ENCODE results near the gene STIM1. TPM values are rescaled to one million over a fixed set of nuclear protein-coding genes. Genes with fewer than 3 reads are reported as not detected.
A peak's percentile ranks its signal among the peaks of the same experiment; 100 is the strongest.

STIM1 gene
- total RNA-seq, 1 donor: 57.9 TPM

GRCh38 chr11:3933165-3933628, 77.7 kb downstream of the STIM1 start:
- peaks cover 2% of the 10 kb centered on the region for H3K4me1 ChIP-seq (ENCODE audit: insufficient read depth, low read length)
- H3K36me3 ChIP-seq (ENCODE audit: insufficient read depth, low read length): no peaks in the 10 kb centered on the region

GRCh38 chr11:3934658-3935057, 79.2 kb downstream of the STIM1 start:
- Histone ChIP-seq H3K4me1 (ENCODE audit: insufficient read depth, low read length) (peaks cover 14% of the 10 kb centered on the region), H3K4me2 (ENCODE audit: insufficient read depth, low read length) (no peak overlapping the region), H3K9me3 (ENCODE audit: low read depth, low read length) (no peaks in the 10 kb centered on the region), H2AFZ (ENCODE audit: low read length) (no peak overlapping the region), H3K27ac (ENCODE audit: low read depth, low read length) (no peak overlapping the region), H3K27me3 (ENCODE audit: insufficient read depth, low read length) (no peaks in the 10 kb centered on the region), H3K4me3 (ENCODE audit: insufficient read depth, low read length) (no peak overlapping the region), H4K20me1 (ENCODE audit: insufficient read depth, low read length) (no peaks in the 10 kb centered on the region), H3K79me2 (ENCODE audit: insufficient read depth, low read length) (peaks cover 10% of the 10 kb centered on the region), H3K36me3 (ENCODE audit: insufficient read depth, low read length) (no peaks in the 10 kb centered on the region)
- DNase-seq (ENCODE audit: insufficient read length, low spot score, missing footprints): no peak
- no peak for TF ChIP-seq CTCF (IDR thresholded peaks at IDR 0.05; ENCODE audit: extremely low read depth, low read depth, low read length)

More at GRCh38 chr11:3933165-3933628, 77.7 kb downstream of the STIM1 start:
- no peak for TF ChIP-seq CTCF (IDR thresholded peaks at IDR 0.05; ENCODE audit: extremely low read depth, low read depth, low read length)
- Histone ChIP-seq H3K27me3 (ENCODE audit: insufficient read depth, low read length) (no peaks in the 10 kb centered on the region), H3K4me3 (ENCODE audit: insufficient read depth, low read length) (no peak overlapping the region), H3K79me2 (ENCODE audit: insufficient read depth, low read length) (peaks cover 13% of the 10 kb centered on the region), H3K9me3 (ENCODE audit: low read depth, low read length) (no peaks in the 10 kb centered on the region), H4K20me1 (ENCODE audit: insufficient read depth, low read length) (no peaks in the 10 kb centered on the region), H3K27ac (ENCODE audit: low read depth, low read length) (no peak overlapping the region), H2AFZ (ENCODE audit: low read length) (no peak overlapping the region), H3K4me2 (ENCODE audit: insufficient read depth, low read length) (no peak overlapping the region)
- no peak for DNase-seq (ENCODE audit: insufficient read length, low spot score, missing footprints)

GRCh38 chr11:3936517-3936916, 81.1 kb downstream of the STIM1 start:
- peaks cover 23% of the 10 kb centered on the region for H3K4me1 ChIP-seq (ENCODE audit: insufficient read depth, low read length)
- no peaks in the 10 kb centered on the region for H4K20me1 ChIP-seq (ENCODE audit: insufficient read depth, low read length)
- no peak overlapping the region for H2AFZ ChIP-seq (ENCODE audit: low read length)
- no peaks in the 10 kb centered on the region for H3K9me3 ChIP-seq (ENCODE audit: low read depth, low read length)
- H3K4me3 ChIP-seq (ENCODE audit: insufficient read depth, low read length): no peak overlapping the region
- no peaks in the 10 kb centered on the region for H3K36me3 ChIP-seq (ENCODE audit: insufficient read depth, low read length)
- no peak for DNase-seq (ENCODE audit: insufficient read length, low spot score, missing footprints)
- TF ChIP-seq CTCF (IDR thresholded peaks at IDR 0.05; ENCODE audit: extremely low read depth, low read depth, low read length): no peak
- no peaks in the 10 kb centered on the region for H3K27me3 ChIP-seq (ENCODE audit: insufficient read depth, low read length)
- H3K4me2 ChIP-seq (ENCODE audit: insufficient read depth, low read length): no peak overlapping the region
- no peak overlapping the region for H3K27ac ChIP-seq (ENCODE audit: low read depth, low read length)
- H3K79me2 ChIP-seq (ENCODE audit: insufficient read depth, low read length): peaks cover 12% of the 10 kb centered on the region

- H4K20me1 ChIP-seq (ENCODE audit: insufficient read depth, low read length): no peaks in the 10 kb centered on the region
- peaks cover 46% of the 10 kb centered on the region for H3K4me1 ChIP-seq (ENCODE audit: insufficient read depth, low read length)
- H3K4me2 ChIP-seq (ENCODE audit: insufficient read depth, low read length): peak overlapping the region; percentile 62
- H3K27ac ChIP-seq (ENCODE audit: low read depth, low read length): peak overlapping the region; percentile 74
- no peaks in the 10 kb centered on the region for H3K36me3 ChIP-seq (ENCODE audit: insufficient read depth, low read length)
- H3K9me3 ChIP-seq (ENCODE audit: low read depth, low read length): no peaks in the 10 kb centered on the region
- peaks cover 16% of the 10 kb centered on the region for H3K79me2 ChIP-seq (ENCODE audit: insufficient read depth, low read length)
- H3K4me3 ChIP-seq (ENCODE audit: insufficient read depth, low read length): no peak overlapping the region
- no peaks in the 10 kb centered on the region for H3K27me3 ChIP-seq (ENCODE audit: insufficient read depth, low read length)
- no peak for TF ChIP-seq CTCF (IDR thresholded peaks at IDR 0.05; ENCODE audit: extremely low read depth, low read depth, low read length)
- H2AFZ ChIP-seq (ENCODE audit: low read length): no peak overlapping the region
- DNase-seq (ENCODE audit: insufficient read length, low spot score, missing footprints): peak; percentile 84
These were observed 83.7 kb downstream of the STIM1 start for GRCh38 chr11:3939211-3939610.

All from osteoblast (primary cell).